ENCODE results near the gene FAM83F.
A peak's percentile ranks its signal among the peaks of the same experiment; 100 is the strongest.
"Not testable (repeated sequence)": the region's sequence is repeated elsewhere in the genome, so short reads cannot be mapped to it uniquely, and the experiment has no call there.

The FAM83F gene

GRCh38 chr22:40019100-40019499 lies 24.3 kb downstream of the FAM83F start:
- no peak for DNase-seq

- DNase-seq, result no peak
Observed at GRCh38 chr22:40020956-40021355, 26.2 kb downstream of the FAM83F start.

- no peak for DNase-seq
Observed at GRCh38 chr22:40021401-40022000, 26.7 kb downstream of the FAM83F start.

GRCh38 chr22:40022536-40023240 lies 27.9 kb downstream of the FAM83F start:
- DNase-seq, result no peak

- no peak for DNase-seq
Observed at GRCh38 chr22:40023341-40023841, 28.6 kb downstream of the FAM83F start.

- DNase-seq, result peak; percentile 75
Observed at GRCh38 chr22:40024201-40025061, 29.7 kb downstream of the FAM83F start.

- not testable (repeated sequence) for DNase-seq
Observed at GRCh38 chr22:40025062-40025379, 30.3 kb downstream of the FAM83F start.

GRCh38 chr22:40025856-40026255 lies 31.1 kb downstream of the FAM83F start:
- no peak for DNase-seq

- DNase-seq, result no peak
Observed at GRCh38 chr22:40026641-40027040, 31.9 kb downstream of the FAM83F start.

GRCh38 chr22:40027191-40028097 lies 32.7 kb downstream of the FAM83F start:
- no peak for DNase-seq

- DNase-seq, result no peak
Observed at GRCh38 chr22:40028098-40028425, 33.3 kb downstream of the FAM83F start.

GRCh38 chr22:40029189-40029890 lies 34.6 kb downstream of the FAM83F start:
- no peak for DNase-seq

- DNase-seq, result no peak
Observed at GRCh38 chr22:40030026-40030757, 35.4 kb downstream of the FAM83F start.

GRCh38 chr22:40030758-40031095 lies 36.0 kb downstream of the FAM83F start:
- no peak for DNase-seq

- no peak for DNase-seq
Observed at GRCh38 chr22:40031766-40032470, 37.2 kb downstream of the FAM83F start.

- DNase-seq, result no peak
Observed at GRCh38 chr22:40033586-40034380, 39.0 kb downstream of the FAM83F start.

GRCh38 chr22:40035351-40035750 lies 40.6 kb downstream of the FAM83F start:
- no peak for DNase-seq

- no peak for DNase-seq
Observed at GRCh38 chr22:40036126-40036525, 41.4 kb downstream of the FAM83F start.

GRCh38 chr22:40036591-40037225 lies 42.0 kb downstream of the FAM83F start:
- peak; percentile 76 for DNase-seq

GRCh38 chr22:40037320-40037719 lies 42.6 kb downstream of the FAM83F start:
- no peak for DNase-seq
